ENCODE data around the gene SLC37A4.

GRCh38 chr11:119027561-119028345 is 2.9 kb downstream of the SLC37A4 start:
- TF ChIP-seq, protein P1, sequence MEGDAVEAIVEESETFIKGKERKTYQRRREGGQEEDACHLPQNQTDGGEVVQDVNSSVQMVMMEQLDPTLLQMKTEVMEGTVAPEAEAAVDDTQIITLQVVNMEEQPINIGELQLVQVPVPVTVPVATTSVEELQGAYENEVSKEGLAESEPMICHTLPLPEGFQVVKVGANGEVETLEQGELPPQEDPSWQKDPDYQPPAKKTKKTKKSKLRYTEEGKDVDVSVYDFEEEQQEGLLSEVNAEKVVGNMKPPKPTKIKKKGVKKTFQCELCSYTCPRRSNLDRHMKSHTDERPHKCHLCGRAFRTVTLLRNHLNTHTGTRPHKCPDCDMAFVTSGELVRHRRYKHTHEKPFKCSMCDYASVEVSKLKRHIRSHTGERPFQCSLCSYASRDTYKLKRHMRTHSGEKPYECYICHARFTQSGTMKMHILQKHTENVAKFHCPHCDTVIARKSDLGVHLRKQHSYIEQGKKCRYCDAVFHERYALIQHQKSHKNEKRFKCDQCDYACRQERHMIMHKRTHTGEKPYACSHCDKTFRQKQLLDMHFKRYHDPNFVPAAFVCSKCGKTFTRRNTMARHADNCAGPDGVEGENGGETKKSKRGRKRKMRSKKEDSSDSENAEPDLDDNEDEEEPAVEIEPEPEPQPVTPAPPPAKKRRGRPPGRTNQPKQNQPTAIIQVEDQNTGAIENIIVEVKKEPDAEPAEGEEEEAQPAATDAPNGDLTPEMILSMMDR (IDR thresholded peaks at IDR 0.05; ENCODE audit: insufficient read depth, low read length) = no peak
- TF ChIP-seq GABPA (IDR thresholded peaks at IDR 0.05; ENCODE audit: low read depth) (no peak), POLR2AphosphoS5 (IDR thresholded peaks at IDR 0.05; ENCODE audit: low read depth) (no peak), REST (IDR thresholded peaks at IDR 0.05; ENCODE audit: insufficient replicate concordance, low read depth) (no peak)
